HEK293T (cell line): Measurements from ENCODE around the gene MYG1.

Experiments
- CTCF ChIA-PET: fragments of 350-600 bp; formaldehyde crosslinking; extraction: SDS; loops from one replicate; lab custom pipeline; 2021; ENCODE audit warnings: antibody characterized with exemption, inconsistent platforms; lab: Yijun Ruan, JAX
- POLR2A ChIA-PET: fragments of 350-600 bp; formaldehyde crosslinking; extraction: SDS; loops from one replicate; lab custom pipeline; 2020; ENCODE audit warnings: antibody characterized with exemption, inconsistent platforms; lab: Yijun Ruan, JAX
- DNase-seq: peaks from one replicate; pipeline ENCODE4 v3.0.0; 2012; ENCODE audit warnings: mixed read lengths; ENCODE audit errors: extremely low spot score
- ARNT ChIP-seq: fragments of 450-650 bp; IDR thresholded peaks from 2 replicates; pipeline ENCODE4 v1.6.1; 2017; ENCODE audit warnings: mild to moderate bottlenecking
- BHLHE40 ChIP-seq: fragments of 450-650 bp; IDR thresholded peaks from 2 replicates; pipeline ENCODE4 v1.6.1; 2016; ENCODE audit warnings: mild to moderate bottlenecking, moderate library complexity, borderline replicate concordance
- CTBP1 ChIP-seq: fragments of 450-650 bp; IDR thresholded peaks from 2 replicates; pipeline ENCODE4 v1.6.1; 2016; ENCODE audit warnings: borderline replicate concordance
- ELF4 ChIP-seq: fragments of 450-650 bp; IDR thresholded peaks from 2 replicates; pipeline ENCODE4 v1.6.1; 2017; ENCODE audit warnings: antibody characterized with exemption
- FOXA1 ChIP-seq: fragments of 450-650 bp; IDR thresholded peaks from 2 replicates; pipeline ENCODE4 v1.6.1; 2016; ENCODE audit warnings: mild to moderate bottlenecking
- FOXK2 ChIP-seq: fragments of 450-650 bp; IDR thresholded peaks from 2 replicates; pipeline ENCODE4 v1.6.1; 2016; ENCODE audit warnings: mild to moderate bottlenecking
- FOXM1 ChIP-seq: fragments of 450-650 bp; IDR thresholded peaks from 2 replicates; pipeline ENCODE4 v1.6.1; 2017; ENCODE audit warnings: mild to moderate bottlenecking, borderline replicate concordance
- HDGF ChIP-seq: fragments of 450-650 bp; IDR thresholded peaks from 2 replicates; pipeline ENCODE4 v1.6.1; 2017; ENCODE audit warnings: antibody characterized with exemption, borderline replicate concordance
- L3MBTL2 ChIP-seq: fragments of 450-650 bp; conservative IDR thresholded peaks from 2 replicates; pipeline ENCODE4 v1.6.1; 2016; ENCODE audit warnings: mild to moderate bottlenecking
- LEF1 ChIP-seq: fragments of 450-650 bp; IDR thresholded peaks from 2 replicates; pipeline ENCODE4 v1.6.1; 2017; ENCODE audit warnings: mild to moderate bottlenecking, borderline replicate concordance
- NFRKB ChIP-seq: fragments of 450-650 bp; IDR thresholded peaks from 2 replicates; pipeline ENCODE4 v1.6.1; 2016; ENCODE audit warnings: mild to moderate bottlenecking, moderate library complexity
- PKNOX1 ChIP-seq: fragments of 450-650 bp; IDR thresholded peaks from 2 replicates; pipeline ENCODE4 v1.6.1; 2016
- SP1 ChIP-seq: fragments of 450-650 bp; IDR thresholded peaks from 2 replicates; pipeline ENCODE4 v1.6.1; 2017
- SUZ12 ChIP-seq: fragments of 450-650 bp; IDR thresholded peaks from 2 replicates; pipeline ENCODE4 v1.6.1; 2016; ENCODE audit warnings: mild to moderate bottlenecking
- TARDBP ChIP-seq: fragments of 450-650 bp; IDR thresholded peaks from 2 replicates; pipeline ENCODE4 v1.6.1; 2016
- ZNF384 ChIP-seq: fragments of 450-650 bp; IDR thresholded peaks from 2 replicates; pipeline ENCODE4 v1.6.1; 2016

The MYG1 gene

GRCh38 chr12:53338017-53338416 is 38.5 kb downstream of the MYG1 start:
- CTCF ChIA-PET = no interaction called here
- POLR2A ChIA-PET = interaction anchor here (1.5 kb wide), 1 partner anchor 16 kb away, joined by 3 read pairs; no protein-coding TSS in a partner anchor
- no peak for DNase-seq
- no peak for TF ChIP-seq ZNF384
- no peak for TF ChIP-seq LEF1
- no peak for TF ChIP-seq NFRKB

- ChIA-PET POLR2A (interaction anchor here (1.5 kb wide), 1 partner anchor 17 kb away, joined by 3 read pairs; no protein-coding TSS in a partner anchor), CTCF (no interaction called here)
- no peak for DNase-seq
- TF ChIP-seq SUZ12 = no peak
- TF ChIP-seq L3MBTL2 = no peak
- TF ChIP-seq ELF4 = no peak
- TF ChIP-seq ZNF384 = no peak
- TF ChIP-seq HDGF = no peak
- TF ChIP-seq TARDBP = no peak
Observed at GRCh38 chr12:53338916-53339315, 39.4 kb downstream of the MYG1 start.

- CTCF ChIA-PET = no interaction called here
- POLR2A ChIA-PET = interaction anchor here (1.0 to 1.4 kb wide), 3 partner anchors 14 to 81 kb away, joined by 3 to 6 read pairs (median 5); no protein-coding TSS in a partner anchor
- TF ChIP-seq LEF1 (no peak), FOXA1 (no peak), SUZ12 (no peak), FOXK2 (no peak), ZNF384 (no peak), ELF4 (no peak), ARNT (no peak), TARDBP (no peak), HDGF (no peak)
- no peak for DNase-seq
Observed at GRCh38 chr12:53340398-53340797, 40.9 kb downstream of the MYG1 start.

- no peak for DNase-seq
- ChIA-PET CTCF (interaction anchor here (2.5 to 2.8 kb wide), 2 partner anchors 17 to 21 kb away, joined by 32 to 48 read pairs; partner anchors contain the start of gene AAAS), POLR2A (interaction anchor here (2.5 to 2.8 kb wide), 2 partner anchors 15 to 158 kb away, joined by 20 to 36 read pairs; partner anchors contain the start of gene TARBP2)
- TF ChIP-seq NFRKB (no peak), SUZ12 (no peak), CTBP1 (no peak), L3MBTL2 (no peak), ZNF384 (no peak), SP1 (no peak), FOXM1 (no peak), LEF1 (no peak), BHLHE40 (no peak), ELF4 (no peak), FOXK2 (no peak), FOXA1 (no peak), TARDBP (no peak), PKNOX1 (no peak), HDGF (no peak)
Observed at GRCh38 chr12:53343449-53343848, 44.0 kb downstream of the MYG1 start.

- ChIA-PET POLR2A (interaction anchor here (2.2 to 3.2 kb wide), 5 partner anchors 15 to 157 kb away, joined by 19 to 58 read pairs (median 22); partner anchors contain the start of genes AAAS, SP1 and TARBP2), CTCF (interaction anchor here (0.9 to 2.8 kb wide), 4 partner anchors 17 to 131 kb away, joined by 4 to 48 read pairs (median 27); partner anchors contain the start of gene AAAS)
- DNase-seq = no peak
- no peak for TF ChIP-seq ZNF384
- TF ChIP-seq BHLHE40 = no peak
- no peak for TF ChIP-seq SUZ12
- TF ChIP-seq L3MBTL2 = no peak
- TF ChIP-seq FOXM1 = no peak
- TF ChIP-seq NFRKB = no peak
- TF ChIP-seq LEF1 = no peak
- TF ChIP-seq TARDBP = no peak
- no peak for TF ChIP-seq FOXA1
- no peak for TF ChIP-seq PKNOX1
- no peak for TF ChIP-seq ELF4
Observed at GRCh38 chr12:53343969-53344368, 44.5 kb downstream of the MYG1 start.

GRCh38 chr12:53344487-53344823 is 45.0 kb downstream of the MYG1 start:
- no peak for DNase-seq
- CTCF ChIA-PET = interaction anchor here (0.7 to 2.8 kb wide), 11 partner anchors 12 to 168 kb away, joined by 3 to 48 read pairs (median 4); partner anchors contain the start of gene AAAS
- no peak for TF ChIP-seq FOXM1
- no peak for TF ChIP-seq L3MBTL2
- POLR2A ChIA-PET = interaction anchor here (0.8 to 3.2 kb wide), 13 partner anchors 9 to 157 kb away, joined by 3 to 58 read pairs (median 9); partner anchors contain the start of genes AAAS, PRR13, SP1 and SP7

GRCh38 chr12:53344824-53345485 is 45.5 kb downstream of the MYG1 start:
- TF ChIP-seq TARDBP (no peak), BHLHE40 (no peak)
- CTCF ChIA-PET = interaction anchor here (0.5 to 2.8 kb wide), 15 partner anchors 11 to 167 kb away, joined by 3 to 48 read pairs (median 4); partner anchors contain the start of gene AAAS
- peak; percentile 60 for DNase-seq
- POLR2A ChIA-PET = interaction anchor here (0.8 to 3.2 kb wide), 15 partner anchors 9 to 281 kb away, joined by 3 to 58 read pairs (median 4); partner anchors contain the start of genes AAAS, ATF7, PFDN5 and PRR13
